Keratinocyte (primary cell): ENCODE measurements around the gene ACSL4. TPM values are rescaled to one million over a fixed set of nuclear protein-coding genes. Genes with fewer than 3 reads are reported as not detected.
"Not testable (repeated sequence)": the region's sequence is repeated elsewhere in the genome, so short reads cannot be mapped to it uniquely, and the experiment has no call there.

Source experiments
- DNase-seq: peaks from one replicate; pipeline ENCODE4 v3.0.0-alpha.2; 2011; ENCODE audit warnings: low read depth, missing footprints, low spot score
- FAIRE-seq: peaks from 2 replicates; lab custom pipeline; 2011; peaks lifted over from hg19 to GRCh38; lab: Jason Lieb, UNC
- H2AFZ ChIP-seq: 2 replicates; pipeline ENCODE4 v1.6.0; 2012; ENCODE audit warnings: low read length, control low read depth, inconsistent platforms; ENCODE audit not compliant: control insufficient read depth
- H3K27ac ChIP-seq: 2 replicates; pipeline ENCODE4 v1.5.1; 2011; ENCODE audit warnings: low read length; ENCODE audit not compliant: control insufficient read depth, insufficient read depth
- H3K27me3 ChIP-seq: 3 replicates; pipeline ENCODE4 v1.6.0; 2011; ENCODE audit warnings: low read length; ENCODE audit not compliant: control insufficient read depth, insufficient read depth; ENCODE audit errors: extremely low read depth
- H3K36me3 ChIP-seq, 2 experiments: 2 replicates in 1 of 2; 3 replicates in 1 of 2; pipeline ENCODE4 v1.5.1; 2011; ENCODE audit warnings: low read length in 2 of 2, mild to moderate bottlenecking in 1 of 2; ENCODE audit not compliant: control insufficient read depth in 2 of 2, insufficient read depth in 2 of 2; ENCODE audit errors: extremely low read depth in 1 of 2
- H3K4me1 ChIP-seq: 3 replicates; pipeline ENCODE4 v1.5.1; 2011; ENCODE audit warnings: low read length; ENCODE audit not compliant: control insufficient read depth, insufficient read depth; ENCODE audit errors: extremely low read depth
- H3K4me2 ChIP-seq: 3 replicates; pipeline ENCODE4 v1.6.0; 2011; ENCODE audit warnings: low read depth, low read length; ENCODE audit not compliant: control insufficient read depth, insufficient read depth; ENCODE audit errors: extremely low read depth
- H3K4me3 ChIP-seq, 3 experiments: fragments of 200-600 bp in 1 of 3; sonication (generic) in 1 of 3; 2 replicates in 2 of 3; 3 replicates in 1 of 3; pipeline ENCODE4 v1.5.1; 2011 to 2016; ENCODE audit warnings: low read length in 3 of 3, mild to moderate bottlenecking in 3 of 3, control low read depth in 2 of 3, inconsistent platforms in 1 of 3, low read depth in 1 of 3, mixed read lengths in 1 of 3, mixed run types in 1 of 3, moderate library complexity in 1 of 3; ENCODE audit not compliant: control insufficient read depth in 2 of 3, insufficient read depth in 2 of 3; ENCODE audit errors: extremely low read depth in 1 of 3
- H3K79me2 ChIP-seq: 2 replicates; pipeline ENCODE4 v1.6.0; 2012; ENCODE audit warnings: low read length; ENCODE audit not compliant: control insufficient read depth, insufficient read depth
- H3K9ac ChIP-seq: 3 replicates; pipeline ENCODE4 v1.6.0; 2011; ENCODE audit warnings: low read length; ENCODE audit not compliant: control insufficient read depth, insufficient read depth; ENCODE audit errors: extremely low read depth
- H3K9me1 ChIP-seq: 3 replicates; pipeline ENCODE4 v1.6.0; 2011; ENCODE audit warnings: low read length; ENCODE audit not compliant: control insufficient read depth, insufficient read depth; ENCODE audit errors: extremely low read depth
- H3K9me3 ChIP-seq: 2 replicates; pipeline ENCODE4 v1.5.1; 2012; ENCODE audit warnings: low read depth, low read length; ENCODE audit not compliant: control insufficient read depth
- H4K20me1 ChIP-seq: 3 replicates; pipeline ENCODE4 v1.6.0; 2011; ENCODE audit warnings: low read length; ENCODE audit not compliant: control insufficient read depth, insufficient read depth; ENCODE audit errors: extremely low read depth
- EZH2 ChIP-seq: IDR thresholded peaks from one replicate; pipeline ENCODE4 v1.6.1; 2012; ENCODE audit warnings: inconsistent platforms, mild to moderate bottlenecking, low read length, moderate library complexity
- dilution Hi-C: fragments of 300-500 bp; cut with MboI; formaldehyde crosslinking; loops from one replicate; pipeline ENCODE4 v1.7.0; 2020; ENCODE audit warnings: low sequenced_read_pairs; ENCODE audit not compliant: extremely low pct_ligation_motif_present
- polyA plus RNA-seq, 5 experiments: library from polyadenylated mRNA; depleted of rRNA in 3 of 5; stranded (reverse) in 3 of 5; stranded (forward) in 1 of 5; unstranded in 1 of 5; fragments of >200 nt; gene quantifications; 1 replicate in 1 of 5; 2 replicates in 3 of 5; 3 replicates in 1 of 5; pipeline versions ENCODE4 v1.2.1 to v1.2.3, GENCODE V29; 2011 to 2012; ENCODE audit warnings: missing spikeins in 2 of 5, low read depth in 1 of 5, low replicate concordance in 1 of 5
- TF ChIP-seq, protein P1 (sequence below), 3 experiments: IDR thresholded peaks in 1 of 3; conservative IDR thresholded peaks in 1 of 3; optimal IDR thresholded peaks in 1 of 3; 2 replicates in 2 of 3; 3 replicates in 1 of 3; pipeline versions ENCODE3 to v1.5.1; 2011; ENCODE audit warnings: low read length in 3 of 3, mild to moderate bottlenecking in 3 of 3, moderate library complexity in 2 of 3, control low read depth in 1 of 3, inconsistent platforms in 1 of 3; ENCODE audit not compliant: insufficient read depth in 2 of 3; ENCODE audit errors: extremely low read depth in 1 of 3

Gene ACSL4
- polyA plus RNA-seq, 1 donor (not counting 4 experiments of a cell fraction or from before 2014, with no cell fraction given) = 78.3 TPM

GRCh38 chrX:109679820-109680219, 53.2 kb downstream of the ACSL4 start:
- Histone ChIP-seq H3K9me1 (no peaks in the 10 kb centered on the region), H3K4me2 (no peak overlapping the region), H4K20me1 (no peaks in the 10 kb centered on the region), H3K9me3 (no peaks in the 10 kb centered on the region), H3K4me3 (no peak overlapping the region), H3K36me3 (peaks cover 4 to 5% of the 10 kb centered on the region in 2 experiments), H3K9ac (no peak overlapping the region), H3K27ac (no peak overlapping the region), H3K79me2 (peaks cover 3% of the 10 kb centered on the region), H3K4me1 (no peaks in the 10 kb centered on the region), H2AFZ (no peak overlapping the region), H3K27me3 (no peaks in the 10 kb centered on the region)
- DNase-seq (no peak), FAIRE-seq (no peak)
- dilution Hi-C loops = no loop called here
- TF ChIP-seq, protein P1, sequence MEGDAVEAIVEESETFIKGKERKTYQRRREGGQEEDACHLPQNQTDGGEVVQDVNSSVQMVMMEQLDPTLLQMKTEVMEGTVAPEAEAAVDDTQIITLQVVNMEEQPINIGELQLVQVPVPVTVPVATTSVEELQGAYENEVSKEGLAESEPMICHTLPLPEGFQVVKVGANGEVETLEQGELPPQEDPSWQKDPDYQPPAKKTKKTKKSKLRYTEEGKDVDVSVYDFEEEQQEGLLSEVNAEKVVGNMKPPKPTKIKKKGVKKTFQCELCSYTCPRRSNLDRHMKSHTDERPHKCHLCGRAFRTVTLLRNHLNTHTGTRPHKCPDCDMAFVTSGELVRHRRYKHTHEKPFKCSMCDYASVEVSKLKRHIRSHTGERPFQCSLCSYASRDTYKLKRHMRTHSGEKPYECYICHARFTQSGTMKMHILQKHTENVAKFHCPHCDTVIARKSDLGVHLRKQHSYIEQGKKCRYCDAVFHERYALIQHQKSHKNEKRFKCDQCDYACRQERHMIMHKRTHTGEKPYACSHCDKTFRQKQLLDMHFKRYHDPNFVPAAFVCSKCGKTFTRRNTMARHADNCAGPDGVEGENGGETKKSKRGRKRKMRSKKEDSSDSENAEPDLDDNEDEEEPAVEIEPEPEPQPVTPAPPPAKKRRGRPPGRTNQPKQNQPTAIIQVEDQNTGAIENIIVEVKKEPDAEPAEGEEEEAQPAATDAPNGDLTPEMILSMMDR (optimal IDR thresholded peaks at IDR 0.05 in 1 of 3, IDR thresholded peaks at IDR 0.05 in 1 of 3, conservative IDR thresholded peaks at IDR 0.05 in 1 of 3; ENCODE audit: extremely low read depth in 1 of 3, insufficient read depth in 2 of 3, low read length in 3 of 3) = no peak
- TF ChIP-seq EZH2 = no peak

DNA sequence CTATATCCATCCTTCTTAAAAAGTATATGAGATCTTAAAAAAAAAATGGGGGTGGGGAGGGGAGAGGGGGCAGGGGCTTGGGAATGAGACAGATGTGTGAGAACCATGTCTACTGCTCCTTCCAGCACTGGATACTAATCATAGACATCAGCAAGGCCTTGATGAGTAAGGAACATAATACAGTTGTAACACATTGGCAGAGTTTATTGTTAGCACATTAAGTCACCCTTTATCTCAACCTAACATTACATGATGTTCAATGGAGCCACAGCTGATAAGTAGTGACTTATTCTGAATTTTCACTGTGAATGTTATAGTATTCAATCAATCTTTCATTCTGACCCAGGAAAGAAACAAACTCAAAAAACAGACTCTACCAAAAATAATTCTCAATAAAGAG, 60.8 kb downstream of the ACSL4 start:
- TF ChIP-seq EZH2 = no peak
- TF ChIP-seq, protein P1 (optimal IDR thresholded peaks at IDR 0.05 in 1 of 3, IDR thresholded peaks at IDR 0.05 in 1 of 3, conservative IDR thresholded peaks at IDR 0.05 in 1 of 3; ENCODE audit: extremely low read depth in 1 of 3, insufficient read depth in 2 of 3, low read length in 3 of 3) = no peak
- DNase-seq (no peak), FAIRE-seq (no peak)
- no peak overlapping the region for H3K4me3 ChIP-seq
- H3K36me3 ChIP-seq = no peaks in the 10 kb centered on the region
- no peak overlapping the region for H3K4me2 ChIP-seq
- no peaks in the 10 kb centered on the region for H3K79me2 ChIP-seq
- no peaks in the 10 kb centered on the region for H3K9me1 ChIP-seq
- dilution Hi-C loops = no loop called here
- no peaks in the 10 kb centered on the region for H3K27me3 ChIP-seq
- H2AFZ ChIP-seq = no peak overlapping the region
- H3K27ac ChIP-seq = no peak overlapping the region
- H3K4me1 ChIP-seq = no peaks in the 10 kb centered on the region
- no peaks in the 10 kb centered on the region for H3K9me3 ChIP-seq
- H3K9ac ChIP-seq = no peak overlapping the region
- H4K20me1 ChIP-seq = no peaks in the 10 kb centered on the region

- H4K20me1 ChIP-seq, DNase-seq, H3K27me3 ChIP-seq, H3K36me3 ChIP-seq, H3K9me3 ChIP-seq, H2AFZ ChIP-seq, H3K9ac ChIP-seq, H3K27ac ChIP-seq, H3K79me2 ChIP-seq, H3K4me1 ChIP-seq, FAIRE-seq, H3K4me3 ChIP-seq, H3K9me1 ChIP-seq, dilution Hi-C loops, H3K4me2 ChIP-seq: not testable (repeated sequence)
Measured at GRCh38 chrX:109671170-109671569, 61.9 kb downstream of the ACSL4 start.
